Neutrophil (primary cell): Measurements from ENCODE around the gene FIBCD1.

Experiments
- H3K27ac ChIP-seq: fragments of 200-600 bp; sonication (generic); 2 replicates; pipeline ENCODE4 v1.5.1; 2016; ENCODE audit warnings: mild to moderate bottlenecking, moderate library complexity
- H3K27me3 ChIP-seq: fragments of 200-600 bp; sonication (generic); 2 replicates; pipeline ENCODE4 v1.6.0; 2016; ENCODE audit warnings: mild to moderate bottlenecking
- H3K36me3 ChIP-seq: fragments of 200-600 bp; sonication (generic); 2 replicates; pipeline ENCODE4 v1.5.1; 2017
- H3K4me1 ChIP-seq, 2 experiments: fragments of 200-600 bp in 1 of 2; sonication (generic) in 1 of 2; 1 replicate in 1 of 2; 2 replicates in 1 of 2; pipeline versions ENCODE4 v1.5.1 to v1.6.1; 2013 to 2016; ENCODE audit warnings: low read depth in 1 of 2, low read length in 1 of 2, mild to moderate bottlenecking in 1 of 2, moderate library complexity in 1 of 2; ENCODE audit not compliant: control insufficient read depth in 1 of 2, insufficient read depth in 1 of 2
- H3K4me3 ChIP-seq, 2 experiments: fragments of 200-600 bp in 1 of 2; sonication (generic) in 1 of 2; 1 replicate in 1 of 2; 2 replicates in 1 of 2; pipeline ENCODE4 v1.5.1; 2013 to 2016; ENCODE audit warnings: low read depth in 1 of 2, low read length in 1 of 2, mild to moderate bottlenecking in 1 of 2, moderate library complexity in 1 of 2
- H3K9me3 ChIP-seq: fragments of 200-600 bp; sonication (generic); 2 replicates; pipeline ENCODE4 v1.5.1; 2016
- TF ChIP-seq, protein P1 (sequence below): fragments of 200-600 bp; sonication (generic); IDR thresholded peaks from 2 replicates; pipeline ENCODE4 v1.5.1; 2016; ENCODE audit warnings: antibody characterized with exemption

Gene FIBCD1

DNA sequence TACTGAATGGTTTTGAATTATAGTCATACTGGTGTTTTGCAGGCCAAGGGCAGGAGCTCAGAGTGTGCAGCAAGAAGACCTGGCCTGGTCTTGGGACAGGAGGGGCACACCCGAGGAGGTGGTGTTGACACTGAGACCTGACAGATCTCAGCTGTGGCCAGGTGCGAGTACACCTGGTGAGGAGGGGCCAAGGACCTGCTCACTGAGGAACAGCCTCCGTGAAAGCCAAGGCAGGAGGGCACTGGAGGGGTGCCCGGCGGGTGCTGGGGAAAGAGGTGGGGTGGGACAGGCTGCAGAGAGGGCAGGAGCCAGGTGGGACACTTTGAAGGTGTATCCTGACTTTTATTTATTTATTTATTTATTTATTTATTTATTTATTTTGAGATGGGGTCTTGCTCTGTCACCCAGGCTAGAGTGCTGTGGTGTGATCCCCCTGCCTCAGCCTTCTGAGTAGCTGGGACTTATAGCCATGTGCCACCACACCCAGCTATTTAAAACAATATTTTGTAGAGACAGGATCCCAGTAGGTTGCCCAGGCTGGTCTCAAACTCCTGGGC is 46.6 kb upstream of the FIBCD1 start:
- no peak overlapping the region for H3K4me3 ChIP-seq
- TF ChIP-seq, protein P1, sequence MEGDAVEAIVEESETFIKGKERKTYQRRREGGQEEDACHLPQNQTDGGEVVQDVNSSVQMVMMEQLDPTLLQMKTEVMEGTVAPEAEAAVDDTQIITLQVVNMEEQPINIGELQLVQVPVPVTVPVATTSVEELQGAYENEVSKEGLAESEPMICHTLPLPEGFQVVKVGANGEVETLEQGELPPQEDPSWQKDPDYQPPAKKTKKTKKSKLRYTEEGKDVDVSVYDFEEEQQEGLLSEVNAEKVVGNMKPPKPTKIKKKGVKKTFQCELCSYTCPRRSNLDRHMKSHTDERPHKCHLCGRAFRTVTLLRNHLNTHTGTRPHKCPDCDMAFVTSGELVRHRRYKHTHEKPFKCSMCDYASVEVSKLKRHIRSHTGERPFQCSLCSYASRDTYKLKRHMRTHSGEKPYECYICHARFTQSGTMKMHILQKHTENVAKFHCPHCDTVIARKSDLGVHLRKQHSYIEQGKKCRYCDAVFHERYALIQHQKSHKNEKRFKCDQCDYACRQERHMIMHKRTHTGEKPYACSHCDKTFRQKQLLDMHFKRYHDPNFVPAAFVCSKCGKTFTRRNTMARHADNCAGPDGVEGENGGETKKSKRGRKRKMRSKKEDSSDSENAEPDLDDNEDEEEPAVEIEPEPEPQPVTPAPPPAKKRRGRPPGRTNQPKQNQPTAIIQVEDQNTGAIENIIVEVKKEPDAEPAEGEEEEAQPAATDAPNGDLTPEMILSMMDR = no peak
- no peak overlapping the region for H3K27ac ChIP-seq
- H3K36me3 ChIP-seq = no peaks in the 10 kb centered on the region
- H3K9me3 ChIP-seq = no peaks in the 10 kb centered on the region
- no peaks in the 10 kb centered on the region for H3K4me1 ChIP-seq
- H3K27me3 ChIP-seq = peaks cover 4% of the 10 kb centered on the region

DNA sequence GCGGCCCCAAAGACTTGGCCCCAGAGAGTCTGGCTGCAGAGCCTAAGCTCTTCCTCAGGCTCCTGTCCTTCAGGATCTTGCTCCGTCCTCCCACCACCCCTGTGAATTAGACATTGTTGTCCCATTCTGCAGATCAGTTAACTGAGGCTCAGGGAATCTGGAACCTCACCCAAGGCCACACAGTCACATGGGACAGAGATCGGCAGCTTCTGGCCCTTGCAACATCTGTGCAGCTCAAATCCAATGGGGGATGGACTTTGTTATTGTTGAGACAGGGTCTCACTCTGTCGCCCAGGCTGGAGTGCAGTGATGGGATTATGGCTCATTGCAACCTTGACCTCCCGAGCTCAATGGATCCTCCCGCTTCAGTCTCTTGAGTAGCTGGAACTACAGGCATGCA is 46.0 kb upstream of the FIBCD1 start:
- Histone ChIP-seq H3K27me3 (peaks cover 7% of the 10 kb centered on the region), H3K4me1 (no peaks in the 10 kb centered on the region), H3K27ac (no peak overlapping the region), H3K36me3 (no peaks in the 10 kb centered on the region), H3K4me3 (no peak overlapping the region), H3K9me3 (no peaks in the 10 kb centered on the region)
- TF ChIP-seq, protein P1 = no peak

DNA sequence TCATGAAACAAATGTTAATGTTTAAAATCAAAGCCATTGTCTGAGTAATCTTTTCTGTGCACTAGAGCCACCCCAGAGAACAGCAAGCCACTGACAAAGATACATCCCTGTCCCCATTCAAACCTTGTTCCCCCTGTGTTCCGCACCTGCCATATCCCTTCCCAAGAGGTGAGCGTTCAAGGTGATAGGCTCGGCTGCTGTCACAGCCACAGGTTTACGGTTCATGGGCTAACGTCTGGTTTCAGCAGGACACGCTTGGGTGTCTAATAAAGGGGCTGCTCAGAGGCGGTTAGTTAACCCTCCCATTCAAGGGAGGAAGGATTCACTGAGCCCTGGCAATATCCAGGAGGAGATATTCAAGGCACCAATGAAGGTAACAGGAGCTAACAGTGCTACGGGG is 45.5 kb upstream of the FIBCD1 start:
- H3K9me3 ChIP-seq = no peaks in the 10 kb centered on the region
- TF ChIP-seq, protein P1 = no peak
- no peak overlapping the region for H3K27ac ChIP-seq
- no peaks in the 10 kb centered on the region for H3K4me1 ChIP-seq
- no peaks in the 10 kb centered on the region for H3K36me3 ChIP-seq
- H3K4me3 ChIP-seq = no peak overlapping the region
- H3K27me3 ChIP-seq = peaks cover 7% of the 10 kb centered on the region

DNA sequence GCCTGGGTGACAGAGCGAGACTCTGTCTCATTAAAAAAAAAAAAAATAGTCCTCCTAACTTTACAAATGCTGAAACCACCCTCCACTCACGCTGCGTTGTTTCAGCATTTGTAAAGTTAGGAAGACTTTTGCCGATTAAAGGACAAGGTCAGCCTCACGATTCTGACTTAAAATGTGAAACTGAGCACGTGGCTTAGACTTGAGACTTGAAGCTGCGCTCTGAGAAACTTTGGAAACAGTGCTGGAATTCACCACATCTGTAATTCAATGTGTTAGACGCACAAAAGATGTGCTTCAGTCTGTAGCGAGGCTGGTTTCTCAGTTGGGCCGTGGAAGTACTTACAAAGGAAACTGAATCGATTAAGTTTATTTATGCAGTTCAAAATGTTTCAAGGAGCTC is 44.9 kb upstream of the FIBCD1 start:
- no peak overlapping the region for H3K4me3 ChIP-seq
- no peaks in the 10 kb centered on the region for H3K4me1 ChIP-seq
- no peak overlapping the region for H3K27ac ChIP-seq
- no peaks in the 10 kb centered on the region for H3K36me3 ChIP-seq
- H3K9me3 ChIP-seq = no peaks in the 10 kb centered on the region
- H3K27me3 ChIP-seq = peaks cover 7% of the 10 kb centered on the region
- TF ChIP-seq, protein P1 = no peak

DNA sequence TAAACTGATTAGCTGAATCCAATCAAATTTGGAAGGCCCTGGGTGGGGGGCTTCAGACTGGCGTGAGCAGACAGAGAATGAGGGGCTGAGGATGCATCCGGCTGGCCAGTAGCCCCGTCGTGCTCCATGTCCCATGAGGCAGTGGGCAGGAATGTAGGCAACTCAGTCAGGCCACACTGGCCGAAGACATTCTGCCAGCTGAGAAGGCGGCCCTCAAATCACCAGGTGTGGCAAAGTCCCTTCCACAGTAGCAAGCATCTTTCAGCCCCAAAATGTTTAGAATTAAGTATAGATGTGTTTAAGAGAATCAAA is 44.3 kb upstream of the FIBCD1 start:
- Histone ChIP-seq H3K9me3 (no peaks in the 10 kb centered on the region), H3K27me3 (peaks cover 7% of the 10 kb centered on the region), H3K4me1 (no peaks in the 10 kb centered on the region), H3K4me3 (no peak overlapping the region), H3K27ac (no peak overlapping the region), H3K36me3 (no peaks in the 10 kb centered on the region)
- TF ChIP-seq, protein P1 = no peak
